Measurements from ENCODE around the gene B4GALT5.

Gene B4GALT5

DNA sequence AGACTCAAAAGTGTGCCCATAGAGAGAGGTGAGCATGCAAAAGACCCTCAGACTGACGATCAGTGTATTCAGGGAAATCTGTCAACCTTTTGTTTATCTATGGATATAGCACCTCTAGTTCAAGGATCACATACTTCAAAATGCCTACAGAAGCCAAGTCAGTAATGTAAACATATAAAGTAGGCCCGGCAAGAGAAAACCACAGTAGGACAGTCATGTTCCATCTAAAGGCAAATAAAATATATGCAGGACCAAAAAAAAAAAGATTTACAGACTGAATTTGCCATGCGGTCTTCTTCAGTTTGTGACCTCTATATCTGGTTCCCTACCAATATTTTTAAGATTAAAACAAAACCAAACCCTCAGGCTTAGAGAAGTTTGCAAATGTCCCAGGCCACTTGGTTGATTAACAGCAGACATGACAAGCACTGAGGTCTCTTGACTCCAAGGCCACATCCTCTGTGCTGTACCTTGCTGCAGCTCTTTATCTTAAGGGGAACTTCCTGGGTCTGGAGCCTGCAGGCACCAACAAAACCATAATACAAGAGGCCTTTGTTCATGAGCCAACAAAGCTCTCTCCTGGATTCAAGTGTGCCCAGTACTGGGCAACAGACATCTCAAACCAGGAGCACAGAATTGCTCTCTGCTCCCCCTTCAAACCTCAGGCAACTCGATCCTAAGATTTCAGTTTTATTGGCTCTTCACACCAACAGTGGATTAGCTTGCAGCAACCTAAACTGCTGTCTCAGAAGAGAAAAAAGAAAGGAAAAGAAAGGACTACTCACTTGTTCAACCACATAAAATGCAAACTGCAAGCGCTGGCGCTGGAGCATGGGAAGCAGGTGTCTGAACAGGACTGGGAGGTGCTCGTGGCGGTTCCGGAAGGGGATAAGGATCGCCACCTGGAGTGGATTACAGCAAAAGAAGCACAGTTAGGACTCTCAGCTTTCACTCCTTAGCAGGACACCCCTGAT is 71.7 kb downstream of the B4GALT5 start:
- no peak for TF ChIP-seq CTCF (IDR thresholded peaks at IDR 0.05; ENCODE audit: low read depth, low read length)
- DNase-seq (ENCODE audit: low read depth, low spot score): no peak
- in situ Hi-C loops (cut with HindIII; ENCODE audit: low sequenced_read_pairs): no loop called here
- no peak overlapping the region for H3K4me3 ChIP-seq (ENCODE audit: low read depth, low read length)

GRCh38 chr20:49637046-49637637 is 76.5 kb downstream of the B4GALT5 start:
- in situ Hi-C loops (cut with HindIII; ENCODE audit: low sequenced_read_pairs): no loop called here
- no peak for TF ChIP-seq CTCF (IDR thresholded peaks at IDR 0.05; ENCODE audit: low read depth, low read length)
- no peak overlapping the region for H3K4me3 ChIP-seq (ENCODE audit: low read depth, low read length)
- no peak for DNase-seq (ENCODE audit: low read depth, low spot score)

DNA sequence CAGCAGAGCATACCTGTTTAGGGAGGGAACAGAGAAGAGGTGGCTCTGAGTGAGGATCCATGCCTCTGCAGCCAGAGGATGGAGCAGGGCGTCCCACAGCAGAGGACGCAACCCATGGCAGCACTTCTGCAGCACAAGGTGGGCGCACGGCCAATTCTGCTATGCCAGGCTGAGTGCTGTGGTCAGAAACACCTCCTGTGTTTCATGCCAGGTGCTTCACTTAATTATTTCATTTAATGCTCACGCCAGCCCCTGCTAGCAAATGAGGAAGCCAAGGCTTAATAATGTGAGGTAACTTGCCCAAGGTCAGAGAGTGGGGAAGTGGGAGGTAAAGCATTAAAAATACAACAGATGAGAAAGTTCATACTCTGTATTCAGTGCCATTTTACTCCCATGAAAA is 77.2 kb downstream of the B4GALT5 start:
- no peak for TF ChIP-seq CTCF (IDR thresholded peaks at IDR 0.05; ENCODE audit: low read depth, low read length)
- H3K4me3 ChIP-seq (ENCODE audit: low read depth, low read length): no peak overlapping the region
- DNase-seq (ENCODE audit: low read depth, low spot score): no peak
- in situ Hi-C loops (cut with HindIII; ENCODE audit: low sequenced_read_pairs): no loop called here

GRCh38 chr20:49635866-49636265 is 77.8 kb downstream of the B4GALT5 start:
- no peak overlapping the region for H3K4me3 ChIP-seq (ENCODE audit: low read depth, low read length)
- TF ChIP-seq CTCF (IDR thresholded peaks at IDR 0.05; ENCODE audit: low read depth, low read length): no peak
- DNase-seq (ENCODE audit: low read depth, low spot score): no peak
- in situ Hi-C loops (cut with HindIII; ENCODE audit: low sequenced_read_pairs): no loop called here

GRCh38 chr20:49635166-49635565 is 78.5 kb downstream of the B4GALT5 start:
- DNase-seq (ENCODE audit: low read depth, low spot score): no peak
- in situ Hi-C loops (cut with HindIII; ENCODE audit: low sequenced_read_pairs): no loop called here
- no peak for TF ChIP-seq CTCF (IDR thresholded peaks at IDR 0.05; ENCODE audit: low read depth, low read length)
- H3K4me3 ChIP-seq (ENCODE audit: low read depth, low read length): no peak overlapping the region

- no peak for TF ChIP-seq CTCF (IDR thresholded peaks at IDR 0.05; ENCODE audit: low read depth, low read length)
- in situ Hi-C loops (cut with HindIII; ENCODE audit: low sequenced_read_pairs): no loop called here
- H3K4me3 ChIP-seq (ENCODE audit: low read depth, low read length): no peak overlapping the region
- no peak for DNase-seq (ENCODE audit: low read depth, low spot score)
Observed at GRCh38 chr20:49634116-49634515, 79.6 kb downstream of the B4GALT5 start.
